Activated CD4-positive, alpha-beta T cell treated with anti-CD3 and anti-CD28 coated beads, Interleukin-10, Interleukin-2, amounts not matched to agents 100 ng/mL and 50 ng/mL, durations not matched to agents 16 hours and 8 hours (primary cell): ENCODE data around the gene TMEM243.

Experiments
- DNase-seq: peaks from one replicate; pipeline ENCODE4 v3.0.0-alpha.2; 2020

Gene TMEM243

GRCh38 chr7:87155788-87156187 lies 63.7 kb downstream of the TMEM243 start:
- DNase-seq = no peak

GRCh38 chr7:87154569-87154968 lies 65.0 kb downstream of the TMEM243 start:
- peak; percentile 30 for DNase-seq

GRCh38 chr7:87154166-87154565 lies 65.4 kb downstream of the TMEM243 start:
- no peak for DNase-seq

- DNase-seq = peak; percentile 50
These were observed 66.5 kb downstream of the TMEM243 start for GRCh38 chr7:87152897-87153641.

GRCh38 chr7:87152112-87152896 lies 67.2 kb downstream of the TMEM243 start, which contains the start of gene DMTF1:
Gene DMTF1, plus strand, starts transcription at chr7:87152453. Its CDS starts 12,489 bp downstream, at chr7:87164942.
- peak; percentile 92 for DNase-seq

GRCh38 chr7:87151729-87152111 lies 67.8 kb downstream of the TMEM243 start:
- DNase-seq = no peak

- no peak for DNase-seq
These were observed 68.4 kb downstream of the TMEM243 start for GRCh38 chr7:87151002-87151728.

GRCh38 chr7:87148332-87148955 lies 71.1 kb downstream of the TMEM243 start:
- DNase-seq = peak; percentile 27

- DNase-seq = no peak
These were observed 72.0 kb downstream of the TMEM243 start for GRCh38 chr7:87147500-87147899.

- no peak for DNase-seq
These were observed 72.7 kb downstream of the TMEM243 start for GRCh38 chr7:87146740-87147386.
